22Rv1 (cell line): Measurements from ENCODE around the gene TMTC2.

Experiments
- ZFX ChIP-seq: fragments of 450-650 bp; IDR thresholded peaks from 2 replicates; pipeline ENCODE4 v1.6.1; 2017; ENCODE audit warnings: antibody characterized with exemption, borderline replicate concordance
- TF ChIP-seq, protein P1 (sequence below): fragments of 450-650 bp; IDR thresholded peaks from 2 replicates; pipeline ENCODE4 v1.5.1; 2017; ENCODE audit warnings: mild to moderate bottlenecking

DNA sequence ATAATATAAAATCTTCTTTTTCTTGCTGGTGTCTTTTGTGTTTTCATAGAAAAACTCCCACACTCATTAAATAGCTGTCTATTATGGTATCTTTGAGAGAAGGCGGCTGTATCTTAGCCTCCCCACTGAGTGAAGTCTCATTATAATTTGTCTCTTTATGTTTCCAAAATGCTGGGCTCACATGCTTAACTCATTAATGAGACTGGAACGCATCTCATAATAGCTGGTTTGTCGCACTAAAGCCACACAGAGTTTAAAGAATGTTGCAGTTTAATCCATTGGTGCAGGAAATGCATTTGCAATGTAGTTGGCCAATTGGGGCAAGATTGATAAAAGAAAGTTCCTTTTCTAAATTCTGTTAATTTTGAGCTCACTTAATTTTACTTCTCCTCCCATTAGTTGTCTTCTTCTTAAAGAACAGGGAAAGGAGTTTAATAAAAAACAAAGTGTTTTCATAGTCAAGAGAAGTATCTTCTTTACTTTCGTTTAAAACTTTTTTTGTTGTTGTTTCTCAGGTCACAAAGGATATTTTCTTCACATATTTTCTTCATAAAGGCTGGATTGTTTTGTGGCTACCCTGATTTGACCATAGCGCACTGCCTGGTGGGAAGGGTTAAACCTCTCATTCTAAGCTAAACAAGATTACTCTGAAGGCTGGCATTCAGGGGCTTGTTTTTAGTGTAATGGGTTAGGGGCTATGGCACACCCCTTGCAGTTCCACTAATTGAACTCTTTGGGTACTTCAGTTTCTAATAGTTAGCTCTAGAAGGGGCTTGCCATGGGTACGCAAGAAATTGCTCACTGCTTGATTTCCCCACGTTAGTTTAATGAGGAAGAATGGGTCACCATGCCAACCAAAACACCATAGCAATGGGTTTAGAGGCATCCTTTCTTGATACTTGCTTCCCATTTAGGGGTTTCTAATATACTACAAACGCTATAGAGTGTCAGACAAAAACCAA lies 197.0 kb downstream of the TMTC2 start:
- TF ChIP-seq, protein P1, sequence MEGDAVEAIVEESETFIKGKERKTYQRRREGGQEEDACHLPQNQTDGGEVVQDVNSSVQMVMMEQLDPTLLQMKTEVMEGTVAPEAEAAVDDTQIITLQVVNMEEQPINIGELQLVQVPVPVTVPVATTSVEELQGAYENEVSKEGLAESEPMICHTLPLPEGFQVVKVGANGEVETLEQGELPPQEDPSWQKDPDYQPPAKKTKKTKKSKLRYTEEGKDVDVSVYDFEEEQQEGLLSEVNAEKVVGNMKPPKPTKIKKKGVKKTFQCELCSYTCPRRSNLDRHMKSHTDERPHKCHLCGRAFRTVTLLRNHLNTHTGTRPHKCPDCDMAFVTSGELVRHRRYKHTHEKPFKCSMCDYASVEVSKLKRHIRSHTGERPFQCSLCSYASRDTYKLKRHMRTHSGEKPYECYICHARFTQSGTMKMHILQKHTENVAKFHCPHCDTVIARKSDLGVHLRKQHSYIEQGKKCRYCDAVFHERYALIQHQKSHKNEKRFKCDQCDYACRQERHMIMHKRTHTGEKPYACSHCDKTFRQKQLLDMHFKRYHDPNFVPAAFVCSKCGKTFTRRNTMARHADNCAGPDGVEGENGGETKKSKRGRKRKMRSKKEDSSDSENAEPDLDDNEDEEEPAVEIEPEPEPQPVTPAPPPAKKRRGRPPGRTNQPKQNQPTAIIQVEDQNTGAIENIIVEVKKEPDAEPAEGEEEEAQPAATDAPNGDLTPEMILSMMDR, result no peak
- TF ChIP-seq ZFX, result no peak
